Measurements from ENCODE around the gene KIF16B.

- TF ChIP-seq GATA3 (IDR thresholded peaks at IDR 0.05; ENCODE audit: low read depth, low read length) (no peak), GATA2 (IDR thresholded peaks at IDR 0.05; ENCODE audit: low read depth, low read length) (no peak)
Observed at GRCh38 chr20:16622501-16622900, 49.3 kb upstream of the KIF16B start.
